Measurements from ENCODE around the gene ZNF853.
"Not testable (repeated sequence)": the region's sequence is repeated elsewhere in the genome, so short reads cannot be mapped to it uniquely, and the experiment has no call there.

Gene ZNF853

DNA sequence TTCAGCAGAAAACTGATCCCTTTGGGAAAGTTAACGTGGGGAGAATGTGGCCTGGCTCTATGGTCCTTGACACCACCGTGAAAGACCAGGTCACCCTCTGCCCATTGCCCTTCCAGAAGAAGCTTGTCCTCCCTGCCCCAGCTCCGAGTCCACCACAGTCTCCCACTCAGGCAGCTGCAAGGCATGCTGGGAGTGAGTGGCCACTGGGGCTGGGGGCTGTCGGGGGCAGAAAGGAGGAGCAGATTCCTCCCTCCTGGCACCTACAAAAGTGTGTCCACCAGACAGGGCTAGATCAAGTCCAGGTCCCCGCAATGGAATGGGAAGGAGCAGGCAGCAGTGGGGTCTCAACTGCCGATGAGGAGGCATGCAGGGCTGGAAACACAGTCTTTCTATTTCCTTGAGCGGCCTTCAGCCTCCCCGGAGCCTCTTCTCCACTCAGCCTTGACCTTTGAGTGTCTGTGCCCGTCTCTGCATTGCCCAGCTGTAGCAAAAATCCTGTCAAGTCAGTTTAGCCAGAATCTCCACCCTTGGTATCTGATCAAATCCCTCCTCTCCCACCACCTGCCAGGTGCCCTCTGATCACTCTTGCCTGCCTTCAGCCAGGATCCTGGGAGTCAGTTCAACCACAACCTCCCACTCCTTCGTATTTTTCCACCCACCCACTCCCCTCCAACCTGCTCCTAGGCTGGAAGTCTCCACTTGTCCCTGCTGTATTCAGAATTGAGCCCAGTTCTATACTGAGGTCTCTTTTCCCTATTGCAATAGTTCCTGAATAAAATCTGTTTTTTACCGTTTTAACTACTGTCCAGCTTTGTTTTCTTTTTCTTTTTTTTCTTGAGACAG, 14.8 kb downstream of the ZNF853 start:
- Histone ChIP-seq H4K20me1 (ENCODE audit: low read depth, low read length) (no peaks in the 10 kb centered on the region), H2AFZ (ENCODE audit: low read depth, low read length, severe bottlenecking) (no peak overlapping the region), H3K4me3 (ENCODE audit: insufficient read depth, low read length, poor library complexity, severe bottlenecking) (no peak overlapping the region), H3K27ac (ENCODE audit: low read depth, low read length) (no peak overlapping the region), H3K9ac (ENCODE audit: low read length) (no peak overlapping the region), H3K36me3 (ENCODE audit: low read length) (no peaks in the 10 kb centered on the region), H3K9me3 (ENCODE audit: insufficient read depth, low read length) (no peaks in the 10 kb centered on the region), H3K4me2 (ENCODE audit: low read depth, low read length, poor library complexity, severe bottlenecking) (no peak overlapping the region), H3F3A (ENCODE audit: insufficient read depth) (no peaks in the 10 kb centered on the region), H3K79me2 (ENCODE audit: insufficient read depth, low read length) (no peaks in the 10 kb centered on the region), H3K9me2 (replicated peaks; ENCODE audit: insufficient read depth, low read length) (no peaks in the 10 kb centered on the region), H3K27me3 (ENCODE audit: low read length) (no peaks in the 10 kb centered on the region)
- TF ChIP-seq EZH2phosphoT487 (conservative IDR thresholded peaks at IDR 0.05; ENCODE audit: low read length) = no peak
- TF ChIP-seq, protein P1, sequence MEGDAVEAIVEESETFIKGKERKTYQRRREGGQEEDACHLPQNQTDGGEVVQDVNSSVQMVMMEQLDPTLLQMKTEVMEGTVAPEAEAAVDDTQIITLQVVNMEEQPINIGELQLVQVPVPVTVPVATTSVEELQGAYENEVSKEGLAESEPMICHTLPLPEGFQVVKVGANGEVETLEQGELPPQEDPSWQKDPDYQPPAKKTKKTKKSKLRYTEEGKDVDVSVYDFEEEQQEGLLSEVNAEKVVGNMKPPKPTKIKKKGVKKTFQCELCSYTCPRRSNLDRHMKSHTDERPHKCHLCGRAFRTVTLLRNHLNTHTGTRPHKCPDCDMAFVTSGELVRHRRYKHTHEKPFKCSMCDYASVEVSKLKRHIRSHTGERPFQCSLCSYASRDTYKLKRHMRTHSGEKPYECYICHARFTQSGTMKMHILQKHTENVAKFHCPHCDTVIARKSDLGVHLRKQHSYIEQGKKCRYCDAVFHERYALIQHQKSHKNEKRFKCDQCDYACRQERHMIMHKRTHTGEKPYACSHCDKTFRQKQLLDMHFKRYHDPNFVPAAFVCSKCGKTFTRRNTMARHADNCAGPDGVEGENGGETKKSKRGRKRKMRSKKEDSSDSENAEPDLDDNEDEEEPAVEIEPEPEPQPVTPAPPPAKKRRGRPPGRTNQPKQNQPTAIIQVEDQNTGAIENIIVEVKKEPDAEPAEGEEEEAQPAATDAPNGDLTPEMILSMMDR (IDR thresholded peaks at IDR 0.05; ENCODE audit: insufficient read depth, low read length, poor library complexity, severe bottlenecking) = no peak

DNA sequence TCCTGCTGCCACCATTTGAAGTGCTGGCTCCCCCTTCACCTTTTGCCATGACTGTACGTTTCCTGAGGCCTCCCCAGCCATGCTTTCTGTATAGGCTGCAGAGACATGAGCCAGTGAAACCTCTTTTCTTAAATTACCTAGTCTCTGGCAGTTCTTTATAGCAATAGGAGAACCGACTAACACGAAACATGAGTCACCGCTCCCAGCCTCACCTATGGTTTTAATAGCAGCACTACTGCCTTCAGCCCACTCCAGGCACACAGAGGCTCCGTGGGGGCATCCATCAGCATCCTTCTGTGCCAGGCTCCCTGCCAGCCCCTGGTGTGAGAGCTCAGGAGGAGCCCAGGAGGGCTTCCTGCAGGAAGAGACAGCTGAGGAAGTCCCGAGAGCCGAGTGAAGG, 16.2 kb downstream of the ZNF853 start:
- no peaks in the 10 kb centered on the region for H3K9me3 ChIP-seq (ENCODE audit: insufficient read depth, low read length)
- H3F3A ChIP-seq (ENCODE audit: insufficient read depth) = peaks cover 9% of the 10 kb centered on the region; the same call in 1 of the 2 replicates
- H3K4me2 ChIP-seq (ENCODE audit: low read depth, low read length, poor library complexity, severe bottlenecking) = no peak overlapping the region
- no peak overlapping the region for H3K27ac ChIP-seq (ENCODE audit: low read depth, low read length)
- no peak overlapping the region for H3K4me3 ChIP-seq (ENCODE audit: insufficient read depth, low read length, poor library complexity, severe bottlenecking)
- H3K27me3 ChIP-seq (ENCODE audit: low read length) = no peaks in the 10 kb centered on the region
- no peak overlapping the region for H3K9ac ChIP-seq (ENCODE audit: low read length)
- no peaks in the 10 kb centered on the region for H4K20me1 ChIP-seq (ENCODE audit: low read depth, low read length)
- no peaks in the 10 kb centered on the region for H3K9me2 ChIP-seq (replicated peaks; ENCODE audit: insufficient read depth, low read length)
- TF ChIP-seq, protein P1 (IDR thresholded peaks at IDR 0.05; ENCODE audit: insufficient read depth, low read length, poor library complexity, severe bottlenecking) = no peak
- no peak for TF ChIP-seq EZH2phosphoT487 (conservative IDR thresholded peaks at IDR 0.05; ENCODE audit: low read length)
- H3K36me3 ChIP-seq (ENCODE audit: low read length) = no peaks in the 10 kb centered on the region
- H3K79me2 ChIP-seq (ENCODE audit: insufficient read depth, low read length) = no peaks in the 10 kb centered on the region
- no peak overlapping the region for H2AFZ ChIP-seq (ENCODE audit: low read depth, low read length, severe bottlenecking)

DNA sequence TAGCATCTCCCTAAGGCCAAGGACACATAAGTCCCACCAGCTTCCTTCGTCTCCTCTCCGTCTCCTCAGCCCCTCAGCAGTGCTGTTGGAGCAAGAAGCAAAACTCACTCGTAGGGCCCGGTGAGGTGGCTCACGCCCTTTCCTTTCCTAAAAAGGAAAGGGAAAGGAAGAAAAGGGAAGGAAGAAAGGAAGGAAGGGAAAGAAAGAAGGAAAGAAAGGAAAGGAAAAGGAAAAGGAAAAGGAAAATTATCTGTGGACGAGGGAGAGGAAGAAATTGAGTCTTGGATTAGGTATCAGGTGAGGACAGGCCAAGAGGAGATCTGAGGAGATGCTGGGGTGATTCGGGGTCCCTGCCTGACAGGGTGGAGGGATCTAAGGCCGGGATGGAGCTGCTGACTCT, 18.6 kb downstream of the ZNF853 start:
- Histone ChIP-seq H2AFZ (ENCODE audit: low read depth, low read length, severe bottlenecking) (no peak overlapping the region), H3K9ac (ENCODE audit: low read length) (no peak overlapping the region), H3K4me2 (ENCODE audit: low read depth, low read length, poor library complexity, severe bottlenecking) (no peak overlapping the region), H3K36me3 (ENCODE audit: low read length) (no peaks in the 10 kb centered on the region), H3K4me3 (ENCODE audit: insufficient read depth, low read length, poor library complexity, severe bottlenecking) (no peak overlapping the region), H3K9me3 (ENCODE audit: insufficient read depth, low read length) (no peaks in the 10 kb centered on the region), H3K79me2 (ENCODE audit: insufficient read depth, low read length) (peaks cover 13% of the 10 kb centered on the region), H4K20me1 (ENCODE audit: low read depth, low read length) (no peaks in the 10 kb centered on the region), H3K27me3 (ENCODE audit: low read length) (no peaks in the 10 kb centered on the region), H3F3A (ENCODE audit: insufficient read depth) (peaks cover 9% of the 10 kb centered on the region; the same call in 1 of the 2 replicates), H3K9me2 (replicated peaks; ENCODE audit: insufficient read depth, low read length) (no peaks in the 10 kb centered on the region), H3K27ac (ENCODE audit: low read depth, low read length) (no peak overlapping the region)
- TF ChIP-seq EZH2phosphoT487 (conservative IDR thresholded peaks at IDR 0.05; ENCODE audit: low read length) = no peak

- not testable (repeated sequence) for H3K36me3 ChIP-seq (ENCODE audit: low read length); H3F3A ChIP-seq (ENCODE audit: insufficient read depth); H3K4me2 ChIP-seq (ENCODE audit: low read depth, low read length, poor library complexity, severe bottlenecking); H3K9ac ChIP-seq (ENCODE audit: low read length); H3K9me2 ChIP-seq (replicated peaks; ENCODE audit: insufficient read depth, low read length); H2AFZ ChIP-seq (ENCODE audit: low read depth, low read length, severe bottlenecking); H3K4me3 ChIP-seq (ENCODE audit: insufficient read depth, low read length, poor library complexity, severe bottlenecking); H4K20me1 ChIP-seq (ENCODE audit: low read depth, low read length); H3K27me3 ChIP-seq (ENCODE audit: low read length); H3K27ac ChIP-seq (ENCODE audit: low read depth, low read length); H3K9me3 ChIP-seq (ENCODE audit: insufficient read depth, low read length)
- peaks cover 18% of the 10 kb centered on the region for H3K79me2 ChIP-seq (ENCODE audit: insufficient read depth, low read length)
Measured at GRCh38 chr7:6634971-6635370, 19.6 kb downstream of the ZNF853 start.
